Naive thymus-derived CD4-positive, alpha-beta T cell (primary cell): ENCODE results near the gene SCMH1. TPM values are rescaled to one million over a fixed set of nuclear protein-coding genes. Genes with fewer than 3 reads are reported as not detected.

ENCODE experiments used
- ATAC-seq: fragments of 150-1000 bp; cut with Tn5 transposase; 2 replicates; pipeline ENCODE4 v1.10.0; 2021; ENCODE audit warnings: mild to moderate bottlenecking, moderate library complexity
- CTCF ChIA-PET: fragments of 350-600 bp; sonication (Branson Sonifier 250); formaldehyde crosslinking; loops from one replicate; lab custom pipeline; 2021; ENCODE audit warnings: antibody characterized with exemption; lab: Charles Lee
- POLR2A ChIA-PET: fragments of 350-600 bp; sonication (Branson Sonifier 250); formaldehyde crosslinking; loops from one replicate; lab custom pipeline; 2021; ENCODE audit warnings: antibody characterized with exemption, inconsistent platforms; lab: Charles Lee
- DNase-seq, 9 donors: peaks; one replicate each; pipeline versions ENCODE4 v3.0.0 to v3.0.0-alpha.2; 2020 to 2022; ENCODE audit warnings: mixed read lengths in 1 of 9
- H3K27ac ChIP-seq: one replicate; pipeline ENCODE4 v1.7.0; 2013; ENCODE audit warnings: mild to moderate bottlenecking, low read depth, low read length, moderate library complexity
- H3K27me3 ChIP-seq, 2 donors: one replicate each; pipeline ENCODE4 v1.7.0; 2013; ENCODE audit warnings: low read length in 2 of 2, mild to moderate bottlenecking in 2 of 2, moderate library complexity in 2 of 2; ENCODE audit not compliant: control insufficient read depth in 2 of 2, insufficient read depth in 2 of 2
- H3K36me3 ChIP-seq, 3 experiments: 1 replicate in 2 of 3; 2 replicates in 1 of 3; pipeline ENCODE4 v1.7.0; 2013; ENCODE audit warnings: low read length in 3 of 3, mild to moderate bottlenecking in 3 of 3, moderate library complexity in 1 of 3; ENCODE audit not compliant: insufficient read depth in 3 of 3, control insufficient read depth in 2 of 3
- H3K4me1 ChIP-seq, 2 donors: one replicate each; pipeline ENCODE4 v1.7.0; 2013; ENCODE audit warnings: low read length in 2 of 2, mild to moderate bottlenecking in 2 of 2, moderate library complexity in 1 of 2; ENCODE audit not compliant: control insufficient read depth in 2 of 2, insufficient read depth in 2 of 2
- H3K4me3 ChIP-seq: 2 replicates; pipeline ENCODE4 v1.7.0; 2013; ENCODE audit warnings: mild to moderate bottlenecking, low read length
- H3K9me3 ChIP-seq, 3 experiments: 1 replicate in 2 of 3; 2 replicates in 1 of 3; pipeline ENCODE4 v1.7.0; 2013; ENCODE audit warnings: low read length in 3 of 3; ENCODE audit not compliant: control insufficient read depth in 2 of 3
- H3K27ac Mint-ChIP-seq, 9 donors: one replicate each; pipeline ENCODE4 v1.8.0; 2020 to 2022; ENCODE audit warnings: mixed read lengths in 9 of 9, mild to moderate bottlenecking in 8 of 9, moderate library complexity in 5 of 9, inconsistent platforms in 2 of 9
- H3K27me3 Mint-ChIP-seq, 5 donors: one replicate each; pipeline ENCODE4 v1.8.0; 2021 to 2022; ENCODE audit warnings: mixed read lengths in 5 of 5, mild to moderate bottlenecking in 1 of 5
- H3K36me3 Mint-ChIP-seq, 5 donors: one replicate each; pipeline ENCODE4 v1.8.0; 2020 to 2022; ENCODE audit warnings: mixed read lengths in 5 of 5, mild to moderate bottlenecking in 3 of 5, inconsistent platforms in 1 of 5
- H3K4me1 Mint-ChIP-seq, 7 donors: one replicate each; pipeline ENCODE4 v1.8.0; 2020 to 2022; ENCODE audit warnings: mixed read lengths in 7 of 7, mild to moderate bottlenecking in 3 of 7, inconsistent platforms in 1 of 7
- H3K4me3 Mint-ChIP-seq, 10 donors: one replicate each; pipeline ENCODE4 v1.8.0; 2020 to 2022; ENCODE audit warnings: mild to moderate bottlenecking in 10 of 10, mixed read lengths in 10 of 10, moderate library complexity in 6 of 10, inconsistent platforms in 2 of 10
- H3K9me3 Mint-ChIP-seq, 11 donors: one replicate each; pipeline ENCODE4 v1.8.0; 2020 to 2022; ENCODE audit warnings: mixed read lengths in 11 of 11, mild to moderate bottlenecking in 4 of 11, inconsistent platforms in 1 of 11, moderate library complexity in 1 of 11
- intact Hi-C, 2 donors: fragments of 100-400 bp; cut with micrococcal nuclease; formaldehyde crosslinking; loops; one replicate each; pipeline ENCODE4 v1.15.1; 2023
- polyA plus RNA-seq, 2 donors: library from polyadenylated mRNA; unstranded; fragments of 300-500 nt; fragmentation: Illumina TruSeq; gene quantifications; one replicate each; pipeline ENCODE4 v1.2.3, GENCODE V29; 2021
- total RNA-seq, 6 experiments: library from RNA in 5 of 6; stranded (reverse) in 5 of 6; gene quantifications; 1 replicate in 5 of 6; 2 replicates in 1 of 6; pipeline ENCODE4 v1.2.3 and lab custom pipeline; 2021 to 2026

Gene SCMH1
- total and polyA plus RNA-seq, 7 experiments from 2014 or later: 3.6 to 18.6 (median 16.8) TPM

GRCh38 chr1:41226815-41227434 lies 15.2 kb downstream of the SCMH1 start:
- ChIA-PET CTCF (interaction anchor here (0.6 kb wide), 1 partner anchor 12 kb away, joined by 3 read pairs; no protein-coding TSS in a partner anchor), POLR2A (no interaction called here)
- Mint-ChIP-seq H3K27ac (no peak overlapping the region), H3K36me3 (peaks cover 0 to 30% (median 10%) of the 10 kb centered on the region in 5 donors), H3K4me3 (no peak overlapping the region), H3K9me3 (peaks cover 0 to 3% (median 0%) of the 10 kb centered on the region in 11 donors), H3K27me3 (no peaks in the 10 kb centered on the region), H3K4me1 (peaks cover 7 to 22% (median 15%) of the 10 kb centered on the region in 7 donors)
- no peak overlapping the region for H3K27ac ChIP-seq
- no peak for DNase-seq
- no peaks in the 10 kb centered on the region for H3K27me3 ChIP-seq
- no peaks in the 10 kb centered on the region for H3K4me1 ChIP-seq
- intact Hi-C loops: no loop called here
- ATAC-seq: no peak
- no peaks in the 10 kb centered on the region for H3K9me3 ChIP-seq
- no peak overlapping the region for H3K4me3 ChIP-seq
- no peaks in the 10 kb centered on the region for H3K36me3 ChIP-seq

GRCh38 chr1:41225495-41225894 lies 16.6 kb downstream of the SCMH1 start:
- H3K4me1 ChIP-seq: no peaks in the 10 kb centered on the region
- no peak overlapping the region for H3K27ac Mint-ChIP-seq
- intact Hi-C loops: no loop called here
- ATAC-seq (no peak), DNase-seq (no peak)
- no peak overlapping the region for H3K4me3 ChIP-seq
- no peaks in the 10 kb centered on the region for H3K27me3 Mint-ChIP-seq
- CTCF ChIA-PET: no interaction called here
- H3K36me3 ChIP-seq: no peaks in the 10 kb centered on the region
- H3K4me1 Mint-ChIP-seq: peaks cover 7 to 25% (median 17%) of the 10 kb centered on the region in 7 donors
- peaks cover 0 to 6% (median 2%) of the 10 kb centered on the region in 11 donors for H3K9me3 Mint-ChIP-seq
- no peak overlapping the region for H3K4me3 Mint-ChIP-seq
- no peaks in the 10 kb centered on the region for H3K9me3 ChIP-seq
- H3K27ac ChIP-seq: no peak overlapping the region
- H3K36me3 Mint-ChIP-seq: peaks cover 0 to 31% (median 17%) of the 10 kb centered on the region in 5 donors
- POLR2A ChIA-PET: no interaction called here
- no peaks in the 10 kb centered on the region for H3K27me3 ChIP-seq

- no peaks in the 10 kb centered on the region for H3K27me3 Mint-ChIP-seq
- H3K27ac ChIP-seq: no peak overlapping the region
- CTCF ChIA-PET: no interaction called here
- H3K4me1 ChIP-seq: no peaks in the 10 kb centered on the region
- no peak overlapping the region for H3K27ac Mint-ChIP-seq
- H3K4me3 Mint-ChIP-seq: no peak overlapping the region
- ATAC-seq (no peak), DNase-seq (no peak)
- intact Hi-C loops: no loop called here
- H3K4me1 Mint-ChIP-seq: peaks cover 3 to 17% (median 14%) of the 10 kb centered on the region in 7 donors
- peaks cover 0 to 4% (median 3%) of the 10 kb centered on the region in 3 experiments for H3K36me3 ChIP-seq
- POLR2A ChIA-PET: no interaction called here
- H3K4me3 ChIP-seq: no peak overlapping the region
- H3K9me3 ChIP-seq: peaks cover 0 to 11% (median 5%) of the 10 kb centered on the region in 3 experiments
- peaks cover under 1 to 43% (median 30%) of the 10 kb centered on the region in 5 donors for H3K36me3 Mint-ChIP-seq
- no peaks in the 10 kb centered on the region for H3K27me3 ChIP-seq
- H3K9me3 Mint-ChIP-seq: peaks cover 0 to 31% (median 21%) of the 10 kb centered on the region in 11 donors
Observed at GRCh38 chr1:41222496-41222895, 19.6 kb downstream of the SCMH1 start.

GRCh38 chr1:41221995-41222394 lies 20.1 kb downstream of the SCMH1 start:
- Histone ChIP-seq H3K9me3 (peaks cover 0 to 16% (median 5%) of the 10 kb centered on the region in 3 experiments), H3K4me1 (no peaks in the 10 kb centered on the region), H3K27me3 (no peaks in the 10 kb centered on the region), H3K27ac (no peak overlapping the region), H3K36me3 (peaks cover 0 to 4% (median 3%) of the 10 kb centered on the region in 3 experiments), H3K4me3 (no peak overlapping the region)
- Mint-ChIP-seq H3K36me3 (peaks cover 6 to 48% (median 35%) of the 10 kb centered on the region in 5 donors), H3K9me3 (peaks cover 0 to 36% (median 23%) of the 10 kb centered on the region in 11 donors), H3K4me1 (peaks cover 3 to 12% (median 9%) of the 10 kb centered on the region in 7 donors), H3K4me3 (no peak overlapping the region), H3K27ac (peak overlapping the region in 1 of 9 donors; percentile 61), H3K27me3 (no peaks in the 10 kb centered on the region)
- ChIA-PET CTCF (no interaction called here), POLR2A (no interaction called here)
- DNase-seq: no peak
- ATAC-seq: no peak
- intact Hi-C loops: no loop called here

GRCh38 chr1:41218152-41218551 lies 24.0 kb downstream of the SCMH1 start:
- ChIA-PET POLR2A (no interaction called here), CTCF (no interaction called here)
- no peak for DNase-seq
- Mint-ChIP-seq H3K27ac (no peak overlapping the region), H3K4me3 (peak overlapping the region in 1 of 10 donors; percentile 8), H3K27me3 (no peaks in the 10 kb centered on the region), H3K36me3 (peaks cover 8 to 51% (median 43%) of the 10 kb centered on the region in 5 donors), H3K4me1 (peaks cover 3 to 25% (median 10%) of the 10 kb centered on the region in 7 donors), H3K9me3 (peaks cover 0 to 46% (median 23%) of the 10 kb centered on the region in 11 donors)
- Histone ChIP-seq H3K36me3 (peaks cover 0 to 4% (median 3%) of the 10 kb centered on the region in 3 experiments), H3K4me3 (no peak overlapping the region), H3K27me3 (no peaks in the 10 kb centered on the region), H3K27ac (no peak overlapping the region), H3K4me1 (no peaks in the 10 kb centered on the region), H3K9me3 (peaks cover 0 to 16% (median 5%) of the 10 kb centered on the region in 3 experiments)
- intact Hi-C loops: no loop called here
- no peak for ATAC-seq

- Mint-ChIP-seq H3K4me3 (no peak overlapping the region), H3K36me3 (peaks cover 8 to 51% (median 43%) of the 10 kb centered on the region in 5 donors), H3K27ac (no peak overlapping the region), H3K4me1 (peaks cover under 1 to 25% (median 10%) of the 10 kb centered on the region in 7 donors), H3K9me3 (peaks cover 0 to 46% (median 23%) of the 10 kb centered on the region in 11 donors), H3K27me3 (no peaks in the 10 kb centered on the region)
- Histone ChIP-seq H3K27me3 (no peaks in the 10 kb centered on the region), H3K27ac (no peak overlapping the region), H3K36me3 (peaks cover 0 to 4% (median 3%) of the 10 kb centered on the region in 3 experiments), H3K9me3 (peaks cover 0 to 16% (median 5%) of the 10 kb centered on the region in 3 experiments), H3K4me1 (no peaks in the 10 kb centered on the region), H3K4me3 (no peak overlapping the region)
- ChIA-PET POLR2A (no interaction called here), CTCF (no interaction called here)
- ATAC-seq (no peak), DNase-seq (no peak)
- intact Hi-C loops: no loop called here
Observed at GRCh38 chr1:41217441-41217840, 24.7 kb downstream of the SCMH1 start.
